Epithelial cell of esophagus (primary cell): ENCODE measurements around the gene RSRC1.

Experiments
- DNase-seq: peaks from one replicate; pipeline ENCODE4 v3.0.0; 2010; ENCODE audit warnings: low read depth
- H3K4me3 ChIP-seq: 2 replicates; pipeline ENCODE4 v1.5.1; 2011; ENCODE audit warnings: mild to moderate bottlenecking, low read length, control low read depth
- TF ChIP-seq, protein P1 (sequence below): IDR thresholded peaks from 2 replicates; pipeline ENCODE4 v1.5.1; 2011; ENCODE audit warnings: low read depth, mild to moderate bottlenecking, low read length, control low read depth, inconsistent platforms; ENCODE audit not compliant: insufficient read depth; ENCODE audit errors: missing control alignments

The RSRC1 gene

DNA sequence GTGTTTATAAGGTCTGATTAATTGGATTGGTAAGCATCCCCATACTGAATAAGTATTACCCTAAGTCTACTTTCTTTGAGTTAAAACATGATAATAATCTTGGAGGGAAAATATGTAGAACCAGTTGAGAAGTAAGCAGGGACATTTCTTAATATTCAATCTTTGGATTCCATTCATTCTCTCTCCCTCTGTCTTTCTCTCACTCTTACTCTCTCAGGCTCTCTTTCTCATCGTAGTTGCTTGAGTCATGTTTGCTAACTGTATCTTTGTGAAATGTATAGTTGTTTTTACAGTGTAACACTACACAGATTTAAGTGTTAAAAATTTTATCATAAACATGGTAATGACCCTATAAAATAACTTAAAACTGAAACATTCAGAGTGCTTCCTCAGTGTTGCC is 163.8 kb downstream of the RSRC1 start:
- no peak for DNase-seq
- H3K4me3 ChIP-seq: no peak overlapping the region
- TF ChIP-seq, protein P1, sequence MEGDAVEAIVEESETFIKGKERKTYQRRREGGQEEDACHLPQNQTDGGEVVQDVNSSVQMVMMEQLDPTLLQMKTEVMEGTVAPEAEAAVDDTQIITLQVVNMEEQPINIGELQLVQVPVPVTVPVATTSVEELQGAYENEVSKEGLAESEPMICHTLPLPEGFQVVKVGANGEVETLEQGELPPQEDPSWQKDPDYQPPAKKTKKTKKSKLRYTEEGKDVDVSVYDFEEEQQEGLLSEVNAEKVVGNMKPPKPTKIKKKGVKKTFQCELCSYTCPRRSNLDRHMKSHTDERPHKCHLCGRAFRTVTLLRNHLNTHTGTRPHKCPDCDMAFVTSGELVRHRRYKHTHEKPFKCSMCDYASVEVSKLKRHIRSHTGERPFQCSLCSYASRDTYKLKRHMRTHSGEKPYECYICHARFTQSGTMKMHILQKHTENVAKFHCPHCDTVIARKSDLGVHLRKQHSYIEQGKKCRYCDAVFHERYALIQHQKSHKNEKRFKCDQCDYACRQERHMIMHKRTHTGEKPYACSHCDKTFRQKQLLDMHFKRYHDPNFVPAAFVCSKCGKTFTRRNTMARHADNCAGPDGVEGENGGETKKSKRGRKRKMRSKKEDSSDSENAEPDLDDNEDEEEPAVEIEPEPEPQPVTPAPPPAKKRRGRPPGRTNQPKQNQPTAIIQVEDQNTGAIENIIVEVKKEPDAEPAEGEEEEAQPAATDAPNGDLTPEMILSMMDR: no peak

DNA sequence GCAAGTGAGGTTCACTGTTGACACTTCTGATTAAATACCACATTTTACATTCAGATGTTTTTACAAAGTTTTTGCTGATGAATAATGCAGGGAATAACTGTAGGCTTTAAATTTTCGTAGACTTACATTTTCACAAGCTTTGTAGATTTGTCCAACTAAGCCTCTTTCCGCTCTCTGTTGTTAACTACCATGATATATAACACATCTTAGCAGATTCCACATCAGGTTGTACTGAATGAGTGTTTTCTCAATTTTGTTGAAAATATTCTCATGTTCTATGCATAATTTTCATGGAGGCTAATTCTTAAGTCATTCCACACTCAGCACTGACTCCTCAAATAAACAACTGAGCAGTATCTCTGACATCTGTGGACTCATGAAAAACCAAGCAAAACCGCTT is 168.3 kb downstream of the RSRC1 start:
- no peak for DNase-seq
- no peak overlapping the region for H3K4me3 ChIP-seq
- TF ChIP-seq, protein P1: no peak

DNA sequence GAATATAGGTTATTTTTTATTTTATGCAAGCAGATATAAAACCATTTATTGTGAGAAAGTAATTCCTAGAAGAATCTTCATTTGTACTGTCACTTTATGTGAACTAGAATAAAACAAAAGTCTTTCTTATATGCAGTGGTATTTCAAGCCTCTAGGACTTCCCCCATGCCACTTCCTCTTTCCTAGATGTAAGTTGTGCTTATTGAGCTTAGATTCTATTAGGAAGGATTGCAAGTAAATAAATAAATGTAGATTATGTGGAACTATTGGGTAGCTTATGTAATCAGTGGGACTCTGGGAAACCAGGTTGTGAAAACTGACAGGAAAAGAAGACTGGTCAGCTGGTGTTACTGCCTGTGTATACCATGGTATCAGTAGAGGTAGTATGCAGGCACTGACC is 169.7 kb downstream of the RSRC1 start:
- no peak for DNase-seq
- no peak overlapping the region for H3K4me3 ChIP-seq
- TF ChIP-seq, protein P1: no peak

DNA sequence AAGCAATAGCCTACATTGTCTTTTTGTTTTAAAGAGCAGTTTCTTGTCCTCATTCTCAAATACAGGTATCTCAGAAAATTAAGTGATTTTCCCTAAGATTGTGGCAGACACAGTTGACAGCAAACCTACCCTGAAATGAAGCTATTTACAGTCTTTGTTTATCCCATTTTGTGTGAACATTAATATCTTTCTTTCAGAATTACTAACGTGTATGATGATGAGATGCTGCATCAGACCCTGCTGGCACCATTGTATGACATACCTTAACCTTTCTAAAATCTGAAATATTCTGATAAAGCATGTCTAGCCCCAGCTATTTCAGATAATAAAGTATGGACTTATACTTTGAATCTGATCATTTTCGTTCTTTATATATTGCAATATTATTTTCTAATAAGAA is 185.9 kb downstream of the RSRC1 start:
- H3K4me3 ChIP-seq: no peak overlapping the region
- DNase-seq: no peak
- TF ChIP-seq, protein P1: no peak

DNA sequence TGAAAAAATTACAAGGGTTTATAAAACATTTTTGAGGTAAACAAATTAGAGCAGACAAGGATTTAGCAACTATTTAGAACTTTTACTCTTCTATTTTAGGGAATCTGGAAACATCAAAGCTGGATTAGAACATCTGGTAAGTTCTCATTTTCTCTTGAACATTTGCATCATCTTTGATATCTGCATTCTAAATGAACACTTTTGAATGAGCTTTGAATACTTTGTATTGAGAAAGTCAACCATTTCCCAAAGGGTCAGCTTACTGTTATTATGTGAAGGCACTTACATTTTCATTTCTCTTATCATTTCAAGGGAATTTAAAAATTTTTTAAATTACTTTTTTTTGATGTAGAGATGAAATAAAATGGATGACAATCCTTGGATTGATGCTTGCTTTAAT is 188.1 kb downstream of the RSRC1 start:
- DNase-seq: no peak
- H3K4me3 ChIP-seq: no peak overlapping the region
- TF ChIP-seq, protein P1: no peak

DNA sequence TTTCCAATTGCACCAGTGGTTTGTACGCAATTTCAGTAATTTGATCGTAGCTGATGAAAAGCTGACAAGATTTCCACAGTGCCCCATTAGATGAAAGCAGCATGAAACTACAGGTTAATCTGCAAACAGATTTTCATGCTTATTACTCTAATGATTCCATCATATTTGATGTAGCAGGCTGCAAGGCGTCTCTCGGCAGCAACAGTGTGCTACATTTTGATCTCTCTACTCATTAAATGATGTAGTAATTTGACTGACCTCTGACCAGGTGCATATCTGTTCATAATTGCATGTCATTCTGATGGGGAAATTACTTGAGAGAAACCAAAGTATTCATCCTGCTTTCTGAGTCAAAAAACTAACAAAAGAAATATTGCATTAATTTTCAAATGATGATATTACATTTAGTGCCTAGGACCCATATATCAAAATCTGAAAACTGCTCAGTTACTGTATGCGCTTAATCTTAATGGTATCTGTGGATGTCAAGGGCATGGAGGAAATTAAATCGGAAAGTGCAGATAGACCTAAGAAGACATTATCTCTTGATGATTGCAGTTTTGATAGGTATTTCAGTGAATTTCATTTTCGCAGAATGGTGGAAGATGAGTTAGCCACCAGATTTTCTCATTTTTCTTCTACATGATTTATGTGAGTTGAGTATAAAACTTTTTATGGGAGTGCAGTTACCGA is 198.5 kb downstream of the RSRC1 start:
- TF ChIP-seq, protein P1: no peak
- no peak overlapping the region for H3K4me3 ChIP-seq
- no peak for DNase-seq

DNA sequence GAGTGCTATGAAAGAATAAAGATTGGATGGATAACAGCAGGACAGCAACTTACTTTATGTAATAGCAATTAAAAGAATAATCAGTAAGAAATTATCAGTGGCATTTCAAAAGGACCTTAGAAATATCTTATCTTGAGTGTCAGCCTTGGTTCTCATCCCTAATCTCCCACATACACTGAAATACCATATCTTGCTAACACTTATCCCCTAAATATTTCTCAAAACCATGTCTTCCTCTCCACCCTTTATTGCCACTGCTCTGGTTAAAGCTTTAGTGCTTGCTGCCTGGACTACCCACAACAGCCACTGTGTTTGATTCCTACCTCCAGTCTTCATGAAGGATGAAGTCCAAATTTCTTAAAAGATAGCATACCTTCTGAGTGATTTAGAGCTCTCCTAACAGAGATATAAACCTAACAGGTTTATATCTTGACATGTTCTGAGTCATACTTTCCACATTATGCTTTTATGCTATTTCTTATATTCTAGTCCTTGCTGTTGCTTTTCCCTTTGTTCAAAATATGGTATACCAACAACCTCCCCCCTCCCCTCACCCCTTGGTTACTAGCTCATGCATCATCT is 202.8 kb downstream of the RSRC1 start:
- TF ChIP-seq, protein P1: no peak
- DNase-seq: no peak
- no peak overlapping the region for H3K4me3 ChIP-seq
